HG03060 (cell line): ENCODE data around the gene MASP2.
"Not testable (repeated sequence)": the region's sequence is repeated elsewhere in the genome, so short reads cannot be mapped to it uniquely, and the experiment has no call there.

Source experiments
- ATAC-seq: cut with Tn5 transposase; IDR thresholded peaks from one replicate; pipeline ENCODE4 v1.9.1; 2021; ENCODE audit warnings: low read depth, moderate number of reproducible peaks; ENCODE audit not compliant: unreplicated experiment

Gene MASP2

DNA sequence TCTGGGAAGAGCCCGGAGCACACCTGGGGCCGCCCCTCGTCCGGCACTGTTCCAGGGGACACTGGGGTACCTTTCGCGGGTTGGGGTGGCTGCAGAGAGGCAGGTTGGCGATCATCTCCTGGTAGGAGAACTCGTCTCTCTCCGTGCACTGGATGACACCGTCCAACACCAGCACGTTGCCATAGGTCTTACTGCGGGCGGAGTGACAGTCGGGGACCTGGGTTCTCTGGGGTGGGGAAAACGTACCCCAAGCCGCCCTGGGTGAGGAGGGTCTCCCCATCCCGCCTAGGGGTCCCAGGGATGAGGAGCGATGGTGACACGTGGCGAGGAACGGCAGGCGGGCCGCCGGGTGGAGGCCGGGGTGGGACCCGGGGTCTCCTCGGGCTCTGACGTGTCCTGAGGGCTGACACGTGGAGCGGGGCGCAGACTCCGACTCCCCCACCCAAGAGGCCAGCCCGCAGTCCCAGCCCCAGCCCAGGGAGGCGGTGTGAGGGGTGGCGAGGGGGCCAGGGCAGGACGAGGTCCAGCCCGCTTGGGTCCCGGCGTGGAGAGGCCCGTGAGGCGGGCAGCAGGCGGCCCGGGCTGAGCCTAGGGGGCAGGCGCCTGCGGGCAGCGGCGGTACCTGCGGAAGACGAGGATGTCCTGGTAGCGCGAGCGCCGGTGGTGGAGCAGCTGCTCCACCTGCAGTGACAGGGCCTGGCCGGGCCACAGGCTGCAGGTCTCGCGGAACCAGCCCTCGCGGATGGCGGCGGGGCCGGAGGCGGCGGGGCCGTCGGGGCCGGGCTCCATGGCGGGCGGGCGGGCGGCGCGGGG is 12.3 kb upstream of the MASP2 start:
- ATAC-seq = no peak

DNA sequence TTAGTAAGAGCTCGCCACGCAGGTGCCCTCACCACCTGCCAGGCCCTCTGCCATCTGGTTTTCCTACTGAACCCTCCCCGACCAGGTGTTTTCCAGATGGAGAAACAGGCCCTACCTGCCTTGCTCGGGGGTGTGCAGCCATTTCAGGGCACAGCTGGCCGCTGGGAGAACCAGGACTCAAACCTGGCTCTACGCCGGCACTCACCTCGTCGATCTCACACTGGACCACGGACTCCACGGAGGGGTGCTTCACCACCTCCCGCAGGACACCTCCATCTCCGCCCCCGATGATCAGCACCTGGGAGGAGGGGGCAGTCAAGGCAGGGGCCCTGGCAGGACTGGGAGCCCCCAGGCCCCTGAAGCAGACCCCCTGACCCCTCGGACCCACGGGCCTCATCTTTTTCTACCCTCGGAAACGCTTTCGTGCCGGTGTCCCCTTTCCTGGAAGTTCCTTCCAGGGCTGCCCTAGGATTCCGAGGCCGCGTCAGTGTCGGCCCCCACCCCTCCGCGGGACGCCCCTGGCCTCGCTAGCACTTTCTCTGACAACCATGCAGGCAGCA is 11.6 kb upstream of the MASP2 start:
- ATAC-seq = no peak

DNA sequence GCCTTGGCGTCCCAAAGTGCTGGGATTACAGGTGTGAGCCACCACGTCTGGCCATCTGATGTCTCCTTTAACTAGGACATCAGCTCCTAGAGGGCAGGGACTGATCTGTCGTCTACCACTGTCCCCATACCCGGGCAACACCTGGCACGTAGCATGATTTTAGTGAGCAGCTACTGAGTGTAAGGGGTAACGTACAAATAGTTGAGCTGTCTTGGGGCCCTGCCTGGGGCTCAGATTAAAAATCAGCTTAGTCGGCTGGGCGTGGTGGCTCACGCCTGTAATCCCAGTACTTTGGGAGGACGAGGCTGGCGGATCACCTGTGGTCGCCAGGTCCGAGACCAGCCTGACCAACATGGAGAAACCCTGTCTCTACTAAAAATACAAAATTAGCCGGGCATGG is 11.0 kb upstream of the MASP2 start:
- ATAC-seq = no peak

DNA sequence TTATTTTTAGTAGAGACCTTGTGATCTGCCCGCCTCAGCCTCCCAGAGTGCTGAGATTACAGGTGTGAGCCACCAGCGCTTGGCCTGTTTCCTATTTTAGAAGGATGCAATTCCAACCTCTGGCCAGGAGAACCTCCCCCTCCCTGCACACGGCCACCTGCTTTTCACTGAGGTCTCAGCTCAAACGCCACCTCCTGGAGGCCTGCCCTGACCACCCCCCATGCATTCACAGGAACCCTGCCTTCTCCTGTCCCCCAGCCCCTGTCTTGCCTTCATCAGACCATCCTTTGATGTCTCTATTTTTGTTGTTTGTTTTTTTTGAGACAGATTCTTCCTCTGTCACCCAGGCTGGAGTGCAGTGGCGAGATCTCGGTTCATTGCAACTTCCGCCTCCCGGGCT is 10.4 kb upstream of the MASP2 start:
- ATAC-seq = no peak

GRCh38 chr1:11056504-11056903 is 9.5 kb upstream of the MASP2 start:
- ATAC-seq = no peak

- no peak for ATAC-seq
These were observed 8.6 kb upstream of the MASP2 start for GRCh38 chr1:11055676-11056075.

DNA sequence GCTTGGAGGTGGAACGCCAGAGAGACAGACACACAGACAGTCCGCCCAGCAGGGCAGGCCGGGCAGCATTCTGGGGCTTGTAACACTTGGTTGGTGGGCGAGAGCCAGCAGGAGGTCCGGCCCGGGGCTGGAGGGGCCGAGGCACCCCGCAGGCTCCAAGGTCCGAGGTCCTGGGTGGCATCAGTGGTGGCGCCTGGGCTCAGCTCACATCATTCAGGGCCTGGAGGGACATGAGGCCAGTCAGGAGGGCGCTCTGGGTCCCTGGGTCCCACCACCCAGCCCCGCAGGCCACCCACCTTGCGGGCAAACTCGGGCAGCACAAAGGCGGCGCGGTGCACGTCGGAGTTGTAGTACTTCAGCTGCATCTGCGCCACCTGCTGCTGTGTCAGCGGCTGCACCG is 7.6 kb upstream of the MASP2 start:
- ATAC-seq = no peak

DNA sequence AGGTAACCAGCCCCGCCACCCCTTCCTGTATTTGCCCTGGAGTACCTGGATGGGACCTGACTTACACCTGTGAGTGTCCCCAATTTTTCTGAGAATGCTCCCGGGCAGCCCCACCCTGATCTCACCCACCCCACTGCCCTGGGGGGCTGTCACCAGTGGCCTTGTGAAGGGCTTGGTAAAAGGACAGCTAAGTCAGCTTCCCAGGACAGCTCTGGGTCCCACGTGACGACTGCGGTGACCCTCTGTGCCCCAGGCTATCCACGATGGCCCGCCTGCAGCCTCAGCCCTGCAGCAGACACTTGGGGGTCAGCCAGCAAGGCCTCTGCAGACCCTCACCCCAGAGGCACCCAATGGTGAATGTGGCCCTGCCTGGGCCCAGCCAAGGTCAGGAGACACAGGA is 7.1 kb upstream of the MASP2 start:
- no peak for ATAC-seq

GRCh38 chr1:11053758-11054137 is 6.7 kb upstream of the MASP2 start:
- ATAC-seq = no peak

GRCh38 chr1:11052839-11053757 is 6.1 kb upstream of the MASP2 start:
- no peak for ATAC-seq

- no peak for ATAC-seq
These were observed 4.9 kb upstream of the MASP2 start for GRCh38 chr1:11051781-11052511.

DNA sequence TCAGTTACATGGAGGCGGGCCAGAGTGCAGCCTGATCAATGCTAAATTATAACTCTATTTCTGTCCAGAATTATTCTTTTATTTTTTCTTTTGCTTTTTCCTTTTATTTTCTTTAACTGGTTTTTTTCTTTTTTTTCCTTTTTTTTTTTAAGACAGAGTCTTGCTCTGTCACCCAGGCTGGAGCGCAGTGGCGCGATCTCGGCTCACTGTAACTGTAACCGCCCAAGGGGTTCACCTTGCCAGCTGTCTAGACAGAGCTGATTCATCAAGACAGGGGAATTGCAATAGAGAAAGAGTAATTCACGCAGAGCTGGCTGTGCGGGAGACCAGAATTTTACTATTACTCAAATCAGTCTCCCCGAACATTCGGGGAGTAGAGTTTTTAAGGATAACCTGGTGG is 4.1 kb upstream of the MASP2 start:
- ATAC-seq = not testable (repeated sequence)

DNA sequence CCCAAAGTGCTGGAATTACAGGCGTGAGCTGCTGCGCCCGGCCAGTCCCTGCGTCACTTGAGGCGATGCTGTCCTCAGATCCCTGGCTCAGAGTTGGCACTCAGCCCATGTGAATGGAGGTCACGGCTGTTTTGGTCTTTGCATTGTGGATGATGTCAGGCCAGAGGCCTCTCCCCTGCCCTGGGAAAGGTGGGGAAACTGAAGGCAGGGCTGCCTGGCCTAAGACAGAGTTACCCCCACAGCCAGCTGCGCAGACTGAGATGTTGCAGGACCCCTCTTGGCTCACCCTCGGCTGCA is 821 bp downstream of the MASP2 start:
- no peak for ATAC-seq

GRCh38 chr1:11045428-11046269 is 1.4 kb downstream of the MASP2 start:
- no peak for ATAC-seq

- no peak for ATAC-seq
These were observed 2.1 kb downstream of the MASP2 start for GRCh38 chr1:11044849-11045427.

GRCh38 chr1:11044086-11044848 is 2.8 kb downstream of the MASP2 start:
- no peak for ATAC-seq

GRCh38 chr1:11042995-11043874 is 3.8 kb downstream of the MASP2 start:
- ATAC-seq = no peak

DNA sequence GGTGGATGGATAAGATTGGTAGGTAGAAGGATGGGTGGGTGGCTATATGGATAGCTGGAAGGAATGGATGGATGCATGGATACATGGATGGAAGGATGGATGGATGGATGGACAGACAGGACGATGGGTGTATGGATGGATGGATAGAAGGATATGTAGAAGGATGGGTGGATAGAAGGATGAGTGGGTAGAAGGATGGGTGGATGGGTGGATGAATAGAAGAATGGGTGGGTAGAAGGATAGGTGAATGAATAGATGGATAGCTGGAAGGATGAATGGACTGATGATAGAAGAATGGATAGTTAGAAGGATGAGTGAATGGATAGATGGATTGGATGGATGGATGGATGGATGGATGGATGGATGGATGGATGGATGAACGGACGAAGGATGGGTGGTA is 5.0 kb downstream of the MASP2 start:
- ATAC-seq = no peak
